ENCODE measurements around the gene TMEM190.

DNA sequence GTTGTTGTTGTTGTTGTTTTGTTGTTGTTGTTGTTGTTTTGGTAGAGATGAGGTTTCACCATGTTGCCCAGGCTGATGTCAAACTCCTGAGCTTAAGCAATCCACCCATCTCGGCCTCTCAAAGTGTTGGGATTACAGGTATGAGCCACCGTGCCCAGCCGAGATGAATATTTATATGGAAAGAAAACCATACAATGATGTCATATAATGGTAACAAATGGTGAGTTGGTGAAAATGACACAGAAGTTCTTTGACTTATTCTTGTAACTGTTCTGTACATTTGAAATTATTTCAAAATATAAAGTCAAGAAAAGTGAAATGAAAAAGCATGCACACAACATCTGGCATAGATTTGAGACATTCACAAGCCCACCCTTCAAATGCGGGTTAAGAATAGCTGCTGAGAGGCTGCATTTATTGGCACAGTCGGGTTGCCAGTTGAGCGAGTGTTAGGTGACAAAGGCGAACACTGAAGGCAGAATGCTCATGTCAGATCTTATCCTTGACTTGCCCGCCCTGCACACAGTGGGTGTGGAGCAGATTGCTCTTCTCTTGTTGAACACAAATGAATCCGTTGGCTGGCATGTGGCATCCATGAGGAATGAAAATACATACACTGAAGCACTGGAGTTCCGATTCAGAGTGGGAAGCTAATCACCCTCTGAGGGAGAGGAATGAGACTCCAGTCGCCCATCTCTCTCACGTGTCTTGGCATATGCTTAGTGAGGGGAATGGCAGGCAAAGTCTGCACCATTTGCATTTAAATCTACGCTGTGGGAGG is 46.8 kb downstream of the TMEM190 start:
- no peak for TF ChIP-seq POLR2A (IDR thresholded peaks at IDR 0.05)
- TF ChIP-seq, protein P1, sequence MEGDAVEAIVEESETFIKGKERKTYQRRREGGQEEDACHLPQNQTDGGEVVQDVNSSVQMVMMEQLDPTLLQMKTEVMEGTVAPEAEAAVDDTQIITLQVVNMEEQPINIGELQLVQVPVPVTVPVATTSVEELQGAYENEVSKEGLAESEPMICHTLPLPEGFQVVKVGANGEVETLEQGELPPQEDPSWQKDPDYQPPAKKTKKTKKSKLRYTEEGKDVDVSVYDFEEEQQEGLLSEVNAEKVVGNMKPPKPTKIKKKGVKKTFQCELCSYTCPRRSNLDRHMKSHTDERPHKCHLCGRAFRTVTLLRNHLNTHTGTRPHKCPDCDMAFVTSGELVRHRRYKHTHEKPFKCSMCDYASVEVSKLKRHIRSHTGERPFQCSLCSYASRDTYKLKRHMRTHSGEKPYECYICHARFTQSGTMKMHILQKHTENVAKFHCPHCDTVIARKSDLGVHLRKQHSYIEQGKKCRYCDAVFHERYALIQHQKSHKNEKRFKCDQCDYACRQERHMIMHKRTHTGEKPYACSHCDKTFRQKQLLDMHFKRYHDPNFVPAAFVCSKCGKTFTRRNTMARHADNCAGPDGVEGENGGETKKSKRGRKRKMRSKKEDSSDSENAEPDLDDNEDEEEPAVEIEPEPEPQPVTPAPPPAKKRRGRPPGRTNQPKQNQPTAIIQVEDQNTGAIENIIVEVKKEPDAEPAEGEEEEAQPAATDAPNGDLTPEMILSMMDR (IDR thresholded peaks at IDR 0.05): no peak
